DND-41 (cell line): Measurements from ENCODE around the gene HACD2.

ENCODE experiments used
- ATAC-seq: fragments of 200-7000 bp; cut with Tn5 transposase; 3 replicates; pipeline ENCODE4 v1.9.1; 2021; ENCODE audit warnings: low read depth; ENCODE audit not compliant: insufficient read depth
- DNase-seq: peaks from one replicate; pipeline ENCODE4 v3.0.0-alpha.2; 2020
- H2AFZ ChIP-seq: 2 replicates; pipeline ENCODE4 v1.6.0; 2012; ENCODE audit warnings: low read depth, low read length
- H3K27ac ChIP-seq: 2 replicates; pipeline ENCODE4 v1.5.1; 2012; ENCODE audit warnings: low read length, inconsistent platforms
- H3K27me3 ChIP-seq: fragments of 200-600 bp; sonication (generic); 2 replicates; pipeline ENCODE4 v1.6.0; 2012; ENCODE audit warnings: low read length, mild to moderate bottlenecking, inconsistent platforms; ENCODE audit not compliant: insufficient read depth, poor library complexity
- H3K36me3 ChIP-seq: 2 replicates; pipeline ENCODE4 v1.5.1; 2012; ENCODE audit warnings: low read length, inconsistent platforms; ENCODE audit not compliant: insufficient read depth
- H3K4me1 ChIP-seq: 2 replicates; pipeline ENCODE4 v1.5.1; 2012; ENCODE audit warnings: mild to moderate bottlenecking, low read length; ENCODE audit not compliant: insufficient read depth
- H3K4me2 ChIP-seq: 2 replicates; pipeline ENCODE4 v1.6.0; 2012; ENCODE audit warnings: mild to moderate bottlenecking, moderate library complexity, low read length, inconsistent platforms; ENCODE audit not compliant: insufficient read depth
- H3K4me3 ChIP-seq, 2 experiments: fragments of 200-600 bp in 1 of 2; shearing (Covaris generic) in 1 of 2; 2 replicates each; pipeline ENCODE4 v1.5.1; 2012 to 2016; ENCODE audit warnings: inconsistent platforms in 2 of 2, low read length in 2 of 2, mild to moderate bottlenecking in 2 of 2, low read depth in 1 of 2, moderate library complexity in 1 of 2
- H3K79me2 ChIP-seq: 2 replicates; pipeline ENCODE4 v1.6.0; 2012; ENCODE audit warnings: low read length, inconsistent platforms; ENCODE audit not compliant: insufficient read depth
- H3K9ac ChIP-seq: 2 replicates; pipeline ENCODE4 v1.6.0; 2012; ENCODE audit warnings: low read depth, mild to moderate bottlenecking, inconsistent platforms, low read length, moderate library complexity
- H3K9me3 ChIP-seq: 2 replicates; pipeline ENCODE4 v1.5.1; 2012; ENCODE audit warnings: low read length, moderate library complexity, mild to moderate bottlenecking, inconsistent platforms; ENCODE audit not compliant: insufficient read depth, severe bottlenecking
- H4K20me1 ChIP-seq: 2 replicates; pipeline ENCODE4 v1.6.0; 2012; ENCODE audit warnings: low read length; ENCODE audit not compliant: insufficient read depth
- CTCF ChIP-seq: IDR thresholded peaks from 2 replicates; pipeline ENCODE4 v1.5.1; 2012; ENCODE audit warnings: borderline replicate concordance, low read length, moderate library complexity, mild to moderate bottlenecking; ENCODE audit not compliant: poor library complexity, severe bottlenecking; ENCODE audit errors: extremely low read depth
- EZH2 ChIP-seq: IDR thresholded peaks from 3 replicates; pipeline ENCODE4 v1.6.1; 2012; ENCODE audit warnings: borderline replicate concordance, low read depth, mild to moderate bottlenecking, moderate library complexity, low read length, inconsistent platforms; ENCODE audit not compliant: severe bottlenecking

HACD2 gene

GRCh38 chr3:123523023-123523412, 61.8 kb downstream of the HACD2 start:
- no peak overlapping the region for H3K27ac ChIP-seq
- TF ChIP-seq CTCF (no peak), EZH2 (no peak)
- H2AFZ ChIP-seq, result no peak overlapping the region
- no peak for ATAC-seq
- H3K9me3 ChIP-seq, result no peaks in the 10 kb centered on the region
- H3K36me3 ChIP-seq, result peaks cover 15% of the 10 kb centered on the region; the same call in 1 of the 2 replicates
- no peaks in the 10 kb centered on the region for H3K27me3 ChIP-seq
- no peaks in the 10 kb centered on the region for H4K20me1 ChIP-seq
- peaks cover 3% of the 10 kb centered on the region; the same call in 1 of the 2 replicates for H3K4me1 ChIP-seq
- no peaks in the 10 kb centered on the region for H3K79me2 ChIP-seq
- no peak for DNase-seq
- H3K4me3 ChIP-seq, result no peak overlapping the region
- H3K4me2 ChIP-seq, result no peak overlapping the region
- no peak overlapping the region for H3K9ac ChIP-seq

GRCh38 chr3:123522320-123523022, 62.4 kb downstream of the HACD2 start:
- ATAC-seq (no peak), DNase-seq (no peak)
- H3K79me2 ChIP-seq, result no peaks in the 10 kb centered on the region
- H3K4me3 ChIP-seq, result no peak overlapping the region
- H3K27ac ChIP-seq, result no peak overlapping the region
- H2AFZ ChIP-seq, result no peak overlapping the region
- no peaks in the 10 kb centered on the region for H3K27me3 ChIP-seq
- no peaks in the 10 kb centered on the region for H3K9me3 ChIP-seq
- H3K36me3 ChIP-seq, result peaks cover 15% of the 10 kb centered on the region; the same call in 1 of the 2 replicates
- peaks cover 3% of the 10 kb centered on the region; the same call in 1 of the 2 replicates for H3K4me1 ChIP-seq
- TF ChIP-seq EZH2 (no peak), CTCF (no peak)
- H4K20me1 ChIP-seq, result no peaks in the 10 kb centered on the region
- H3K9ac ChIP-seq, result no peak overlapping the region
- H3K4me2 ChIP-seq, result no peak overlapping the region

GRCh38 chr3:123521179-123521969, 63.5 kb downstream of the HACD2 start:
- peaks cover 12% of the 10 kb centered on the region; the same call in 1 of the 2 replicates for H3K36me3 ChIP-seq
- TF ChIP-seq EZH2 (no peak), CTCF (no peak)
- no peak overlapping the region for H3K27ac ChIP-seq
- ATAC-seq (peak; percentile 76), DNase-seq (no peak)
- H4K20me1 ChIP-seq, result no peaks in the 10 kb centered on the region
- no peaks in the 10 kb centered on the region for H3K79me2 ChIP-seq
- H2AFZ ChIP-seq, result no peak overlapping the region
- peaks cover 3% of the 10 kb centered on the region; the same call in 1 of the 2 replicates for H3K4me1 ChIP-seq
- no peak overlapping the region for H3K4me2 ChIP-seq
- H3K9ac ChIP-seq, result no peak overlapping the region
- H3K27me3 ChIP-seq, result no peaks in the 10 kb centered on the region
- H3K9me3 ChIP-seq, result no peaks in the 10 kb centered on the region
- H3K4me3 ChIP-seq, result no peak overlapping the region
